ENCODE results near the gene CNN3.
"Not testable (repeated sequence)": the region's sequence is repeated elsewhere in the genome, so short reads cannot be mapped to it uniquely, and the experiment has no call there.

CNN3 gene

GRCh38 chr1:94942171-94943128 lies 15.5 kb upstream of the CNN3 start:
- Histone ChIP-seq H3K27ac (no peak overlapping the region), H3K36me3 (ENCODE audit: insufficient read depth, low read length) (no peaks in the 10 kb centered on the region), H3K9me3 (ENCODE audit: low read depth, low read length) (no peaks in the 10 kb centered on the region), H3K9ac (ENCODE audit: insufficient read length) (no peak overlapping the region), H3K4me3 (no peak overlapping the region)
- no peak for DNase-seq (ENCODE audit: low read depth, low spot score)
- TF ChIP-seq FOXP2 (optimal IDR thresholded peaks at IDR 0.05; ENCODE audit: control extremely low read depth, extremely low read length, insufficient read depth) (no peak), EZH2 (IDR thresholded peaks at IDR 0.05) (no peak), POLR2AphosphoS5 (IDR thresholded peaks at IDR 0.05; ENCODE audit: borderline replicate concordance, low read depth, low read length) (no peak)

- not testable (repeated sequence) for H3K36me3 ChIP-seq (ENCODE audit: insufficient read depth, low read length); H3K9me3 ChIP-seq (ENCODE audit: low read depth, low read length); H3K27ac ChIP-seq; DNase-seq (ENCODE audit: low read depth, low spot score); H3K4me3 ChIP-seq; H3K9ac ChIP-seq (ENCODE audit: insufficient read length)
Observed at GRCh38 chr1:94941480-94941879, 14.6 kb upstream of the CNN3 start.

- Histone ChIP-seq H3K9me3 (ENCODE audit: low read depth, low read length) (no peaks in the 10 kb centered on the region), H3K9ac (ENCODE audit: insufficient read length) (no peak overlapping the region), H3K4me3 (no peak overlapping the region), H3K27ac (no peak overlapping the region), H3K36me3 (ENCODE audit: insufficient read depth, low read length) (no peaks in the 10 kb centered on the region)
- TF ChIP-seq FOXP2 (optimal IDR thresholded peaks at IDR 0.05; ENCODE audit: control extremely low read depth, extremely low read length, insufficient read depth): no peak
- no peak for TF ChIP-seq POLR2AphosphoS5 (IDR thresholded peaks at IDR 0.05; ENCODE audit: borderline replicate concordance, low read depth, low read length)
- no peak for DNase-seq (ENCODE audit: low read depth, low spot score)
Observed at GRCh38 chr1:94940738-94941137, 13.8 kb upstream of the CNN3 start.

DNA sequence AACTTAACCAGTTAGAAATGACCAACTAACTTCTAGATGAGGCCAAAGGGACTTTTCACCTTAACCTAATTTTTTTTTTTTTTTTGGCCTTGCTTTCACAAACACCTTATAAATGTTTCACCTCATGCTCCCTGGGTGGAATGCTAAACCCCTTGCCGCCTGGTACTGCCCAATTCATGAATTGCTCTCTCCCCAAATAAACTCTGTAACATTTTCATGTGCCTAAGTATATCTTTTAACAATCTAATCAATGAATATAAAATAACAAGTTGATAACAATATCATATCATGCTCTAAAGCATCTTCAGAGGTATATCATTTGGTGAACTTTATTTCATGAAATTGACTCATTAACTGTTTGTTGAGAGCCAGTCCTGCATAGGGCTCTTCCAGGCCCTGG lies 10.9 kb upstream of the CNN3 start:
- DNase-seq (ENCODE audit: low read depth, low spot score): no peak
- Histone ChIP-seq H3K9me3 (ENCODE audit: low read depth, low read length) (no peaks in the 10 kb centered on the region), H3K36me3 (ENCODE audit: insufficient read depth, low read length) (no peaks in the 10 kb centered on the region), H3K4me3 (no peak overlapping the region), H3K9ac (ENCODE audit: insufficient read length) (no peak overlapping the region), H3K27ac (no peak overlapping the region)
- TF ChIP-seq EZH2 (IDR thresholded peaks at IDR 0.05) (no peak), POLR2AphosphoS5 (IDR thresholded peaks at IDR 0.05; ENCODE audit: borderline replicate concordance, low read depth, low read length) (no peak), FOXP2 (optimal IDR thresholded peaks at IDR 0.05; ENCODE audit: control extremely low read depth, extremely low read length, insufficient read depth) (no peak)

DNA sequence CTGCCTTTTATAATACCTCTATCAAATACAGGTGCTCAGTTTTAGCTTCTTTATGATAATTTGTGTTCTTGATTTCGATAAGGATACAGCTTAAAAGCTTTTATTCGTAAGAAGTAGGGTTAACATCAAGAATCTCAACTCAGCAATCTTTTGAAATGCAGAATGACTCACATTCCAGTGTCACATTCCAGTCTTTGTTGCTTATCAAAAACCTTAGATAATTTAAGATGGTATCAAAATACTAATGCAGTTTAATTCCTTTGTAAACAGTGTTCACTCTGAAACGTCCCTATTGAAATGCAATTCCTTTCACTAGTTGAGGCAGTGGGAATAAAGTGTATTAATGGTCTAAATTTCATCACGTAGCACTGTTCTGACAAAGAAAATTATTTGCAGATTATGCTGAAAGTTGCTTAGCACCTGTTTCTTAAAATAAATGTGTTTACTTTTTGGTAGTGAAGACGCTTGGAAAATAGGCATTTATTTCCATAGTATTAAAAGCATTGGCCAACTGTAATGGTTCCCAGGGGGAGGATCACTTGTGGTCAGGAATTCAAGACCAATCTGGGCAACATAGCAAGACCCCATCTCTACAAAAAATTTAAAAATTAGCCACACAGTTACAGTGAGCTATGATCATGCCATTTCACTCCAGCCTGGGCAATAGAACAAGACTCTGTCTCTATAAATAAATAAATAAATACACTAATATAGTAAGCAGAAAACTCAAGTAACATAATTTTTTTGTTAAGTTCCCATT lies 10.1 kb upstream of the CNN3 start:
- H3K27ac ChIP-seq: peak overlapping the region; percentile 77
- DNase-seq (ENCODE audit: low read depth, low spot score): no peak
- no peaks in the 10 kb centered on the region for H3K36me3 ChIP-seq (ENCODE audit: insufficient read depth, low read length)
- no peak overlapping the region for H3K9ac ChIP-seq (ENCODE audit: insufficient read length)
- no peak overlapping the region for H3K4me3 ChIP-seq
- TF ChIP-seq EZH2 (IDR thresholded peaks at IDR 0.05) (no peak), POLR2AphosphoS5 (IDR thresholded peaks at IDR 0.05; ENCODE audit: borderline replicate concordance, low read depth, low read length) (no peak)
- no peaks in the 10 kb centered on the region for H3K9me3 ChIP-seq (ENCODE audit: low read depth, low read length)

- no peak for TF ChIP-seq FOXP2 (optimal IDR thresholded peaks at IDR 0.05; ENCODE audit: control extremely low read depth, extremely low read length, insufficient read depth)
- no peak for TF ChIP-seq EZH2 (IDR thresholded peaks at IDR 0.05)
- TF ChIP-seq POLR2AphosphoS5 (IDR thresholded peaks at IDR 0.05; ENCODE audit: borderline replicate concordance, low read depth, low read length): no peak
- Histone ChIP-seq H3K9ac (ENCODE audit: insufficient read length) (peak overlapping the region; percentile 34), H3K9me3 (ENCODE audit: low read depth, low read length) (no peaks in the 10 kb centered on the region), H3K36me3 (ENCODE audit: insufficient read depth, low read length) (no peaks in the 10 kb centered on the region), H3K27ac (peak overlapping the region; percentile 77), H3K4me3 (peak overlapping the region; percentile 43)
- no peak for DNase-seq (ENCODE audit: low read depth, low spot score)
Observed at GRCh38 chr1:94935476-94935875, 8.6 kb upstream of the CNN3 start.

GRCh38 chr1:94935034-94935433 lies 8.1 kb upstream of the CNN3 start:
- no peaks in the 10 kb centered on the region for H3K9me3 ChIP-seq (ENCODE audit: low read depth, low read length)
- DNase-seq (ENCODE audit: low read depth, low spot score): no peak
- peak overlapping the region; percentile 77 for H3K27ac ChIP-seq
- peak overlapping the region; percentile 43 for H3K4me3 ChIP-seq
- no peaks in the 10 kb centered on the region for H3K36me3 ChIP-seq (ENCODE audit: insufficient read depth, low read length)
- no peak for TF ChIP-seq FOXP2 (optimal IDR thresholded peaks at IDR 0.05; ENCODE audit: control extremely low read depth, extremely low read length, insufficient read depth)
- H3K9ac ChIP-seq (ENCODE audit: insufficient read length): no peak overlapping the region

GRCh38 chr1:94934551-94934950 lies 7.6 kb upstream of the CNN3 start:
- Histone ChIP-seq H3K9me3 (ENCODE audit: low read depth, low read length) (no peaks in the 10 kb centered on the region), H3K27ac (peak overlapping the region; percentile 77), H3K36me3 (ENCODE audit: insufficient read depth, low read length) (no peaks in the 10 kb centered on the region), H3K4me3 (no peak overlapping the region), H3K9ac (ENCODE audit: insufficient read length) (no peak overlapping the region)
- TF ChIP-seq EZH2 (IDR thresholded peaks at IDR 0.05): no peak
- TF ChIP-seq POLR2AphosphoS5 (IDR thresholded peaks at IDR 0.05; ENCODE audit: borderline replicate concordance, low read depth, low read length): no peak
- no peak for TF ChIP-seq FOXP2 (optimal IDR thresholded peaks at IDR 0.05; ENCODE audit: control extremely low read depth, extremely low read length, insufficient read depth)
- DNase-seq (ENCODE audit: low read depth, low spot score): no peak
